Bronchus fibroblast of lung (primary cell): ENCODE measurements around the gene POMGNT1. TPM values are rescaled to one million over a fixed set of nuclear protein-coding genes. Genes with fewer than 3 reads are reported as not detected.

Source experiments
- total RNA-seq: library from RNA; depleted of rRNA; stranded (reverse); fragments of >200 nt; gene quantifications from 2 replicates; pipeline ENCODE4 v1.2.3, GENCODE V29; 2015

POMGNT1 gene
- 62.2 and 67.9 TPM in 2 replicates for total RNA-seq

GRCh38 chr1:46197964-46198811 is at the start of gene POMGNT1:
Gene POMGNT1, minus strand, starts transcription at chr1:46198434. Its CDS starts 613 bp downstream, at chr1:46197821.

GRCh38 chr1:46247436-46248121 is 49.3 kb upstream of the POMGNT1 start, which contains the start of gene RAD54L:
Gene RAD54L, plus strand, starts transcription at chr1:46247763. Its CDS starts 643 bp downstream, at chr1:46248406.

DNA sequence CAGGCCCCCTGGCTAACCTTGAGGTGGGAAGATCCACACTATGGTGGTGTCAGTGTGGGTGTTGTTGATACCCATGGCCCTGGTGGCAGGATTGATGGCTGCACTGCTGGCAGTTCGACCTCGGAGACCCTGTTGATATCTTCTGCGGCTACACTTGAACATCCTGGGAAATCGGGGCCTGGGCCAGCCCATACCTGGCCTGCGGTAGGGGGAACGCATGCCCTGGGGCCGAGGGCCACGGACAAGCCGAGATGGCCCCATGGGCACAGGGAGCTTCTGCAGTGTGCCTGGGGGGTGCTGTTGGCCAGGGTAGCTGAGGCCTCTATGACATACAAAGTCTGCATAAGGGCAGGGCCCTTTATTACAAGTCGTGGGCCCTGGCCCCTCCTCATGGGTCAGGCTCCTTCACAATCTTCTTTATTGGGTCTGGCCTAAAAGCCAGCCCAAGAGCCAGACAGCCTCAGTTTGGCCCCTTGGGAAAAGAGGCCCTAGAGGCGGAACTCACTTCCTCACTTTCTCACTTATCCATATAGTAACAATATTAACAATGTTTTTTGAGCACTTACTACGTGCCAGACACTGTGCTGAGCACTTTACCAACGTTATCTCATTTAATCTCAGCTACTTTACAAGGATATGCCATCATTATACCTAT is 21.9 kb downstream of the POMGNT1 start, which contains the start of gene P3R3URF:
P3R3URF (minus strand) TSS at position 278 of the 655 bp plus-strand sequence; CDS start at position 261, 17 bp downstream.

DNA sequence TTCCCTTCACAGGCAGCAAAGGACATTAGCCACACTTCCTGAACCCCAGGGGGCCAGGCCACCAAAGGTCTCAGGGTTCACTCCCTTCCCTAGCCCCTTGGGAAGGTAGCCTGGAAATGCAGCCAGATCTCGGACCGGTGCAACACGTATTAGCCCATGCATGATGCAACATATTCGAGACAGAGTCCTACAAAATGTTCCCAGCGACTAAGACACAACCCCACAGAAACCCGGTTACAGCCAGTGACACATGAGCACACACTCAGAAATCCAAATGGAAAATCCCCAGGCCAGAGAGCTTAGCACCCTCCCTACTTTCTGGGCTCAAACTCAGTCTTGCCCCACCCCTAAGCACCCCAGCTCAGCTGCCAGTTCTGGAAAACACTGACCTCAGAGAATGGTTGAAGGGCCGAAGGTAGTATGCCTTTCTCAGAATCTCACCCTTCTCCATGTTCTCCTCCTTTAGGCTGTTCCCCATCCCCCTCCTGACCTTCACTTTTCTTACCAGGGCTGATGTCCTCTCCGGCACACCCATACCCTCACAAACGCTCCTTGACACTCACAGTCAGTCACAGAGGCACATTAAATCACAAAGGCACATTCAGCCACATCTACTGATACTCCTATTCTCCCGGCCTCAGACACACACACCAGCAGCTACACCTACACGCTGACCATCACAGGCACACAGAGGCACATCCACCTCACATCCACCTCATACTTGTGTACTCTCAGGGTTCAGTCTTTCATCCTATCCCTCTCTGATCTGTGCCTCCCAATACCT is 23.6 kb downstream of the POMGNT1 start, which contains the start of gene TSPAN1:
TSPAN1 (plus strand) TSS at position 640 of the 784 bp plus-strand sequence. CDS start 6,021 bp downstream, outside the sequence.

Other genes with a start within 250 kb of the POMGNT1 start
- 5.1 and 6.1 TPM in 2 replicates for gene PIK3R3, start 65.8 kb downstream of the POMGNT1 start, total RNA-seq
- 0.89 and 1.0 TPM in 2 replicates for gene TSPAN1, start 23.3 kb downstream of the POMGNT1 start, total RNA-seq
- gene P3R3URF, start 21.9 kb downstream of the POMGNT1 start, total RNA-seq: not detected in 2 replicates
- 3.4 and 4.2 TPM in 2 replicates for gene LURAP1, start 4.9 kb upstream of the POMGNT1 start, total RNA-seq
- gene RAD54L, start 49.3 kb upstream of the POMGNT1 start, total RNA-seq: 11.6 and 13.4 TPM in 2 replicates
- 91.6 and 108 TPM in 2 replicates for gene LRRC41, start 105.2 kb upstream of the POMGNT1 start, total RNA-seq
- gene UQCRH, start 105.3 kb upstream of the POMGNT1 start, total RNA-seq: 507 and 539 TPM in 2 replicates
- 13.5 and 14.3 TPM in 2 replicates for gene NSUN4, start 142.4 kb upstream of the POMGNT1 start, total RNA-seq
- 1.0 TPM in 2 replicates for gene FAAH, start 195.9 kb upstream of the POMGNT1 start, total RNA-seq